HT1080 (cell line): ENCODE measurements around the gene STK24. TPM values are rescaled to one million over a fixed set of nuclear protein-coding genes. Genes with fewer than 3 reads are reported as not detected.

Experiments used
- DNase-seq: peaks from one replicate; pipeline ENCODE4 v3.0.0-alpha.2; 2015; ENCODE audit warnings: low read depth
- total RNA-seq: library from RNA; depleted of rRNA; stranded (reverse); fragments of >200 nt; shearing (Covaris generic); gene quantifications from 2 replicates; pipeline ENCODE4 v1.2.3, GENCODE V29; 2014

The STK24 gene
- total RNA-seq, 1 experiment from 2014 or later: 81.7 TPM

DNA sequence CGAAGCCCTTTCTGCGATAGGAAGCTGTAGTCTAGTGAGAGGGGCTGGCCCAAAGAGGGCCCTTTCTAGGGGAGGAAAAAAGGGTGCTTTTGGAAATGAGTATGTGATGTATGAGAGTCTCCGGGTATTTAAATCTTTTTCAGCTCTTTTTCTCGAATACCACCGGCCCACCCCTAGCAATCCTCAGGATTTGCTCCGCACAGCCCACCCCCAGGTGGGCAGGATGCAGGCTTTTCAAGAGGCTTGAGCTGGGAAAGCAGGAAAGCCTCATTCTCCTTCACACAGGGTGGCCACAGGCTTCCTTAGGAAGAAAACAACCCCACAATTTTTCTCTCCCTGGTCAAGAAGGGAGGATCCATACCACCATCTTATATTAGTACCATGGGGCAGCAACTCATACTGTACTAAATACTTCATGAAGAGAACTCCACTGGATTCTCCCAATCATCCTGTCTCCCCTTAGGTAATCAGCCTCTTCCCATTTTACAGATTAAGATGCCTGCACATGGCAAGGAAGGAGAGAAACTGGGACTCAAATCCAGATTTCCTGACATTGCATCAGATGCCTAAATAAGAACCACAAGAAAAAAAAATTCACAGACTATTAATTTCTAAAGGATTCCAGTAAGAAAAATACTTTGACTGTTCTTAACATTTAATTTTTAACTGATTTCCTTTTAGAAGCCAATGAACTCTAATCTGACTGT, 84.4 kb downstream of the STK24 start:
- DNase-seq: no peak

DNA sequence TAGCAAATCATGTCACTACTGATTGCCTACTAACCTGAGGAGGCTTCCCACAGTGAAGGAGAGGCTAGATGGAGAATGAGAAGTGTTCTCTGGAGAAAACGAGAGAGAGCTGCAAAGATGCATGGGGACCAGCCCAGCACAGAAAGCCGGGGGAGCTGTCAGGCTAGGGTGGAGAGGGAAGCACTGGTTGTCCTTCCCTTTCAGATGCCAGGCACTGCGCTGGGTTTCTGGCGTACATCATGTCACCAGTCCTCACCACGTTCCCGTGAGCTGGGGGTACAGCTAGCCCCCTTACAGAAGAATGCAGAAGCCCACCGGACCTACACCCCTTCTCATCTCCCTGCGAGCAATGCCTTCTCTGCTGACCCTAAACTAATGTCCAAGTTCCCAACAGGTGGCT, 86.0 kb downstream of the STK24 start:
- DNase-seq: no peak

DNA sequence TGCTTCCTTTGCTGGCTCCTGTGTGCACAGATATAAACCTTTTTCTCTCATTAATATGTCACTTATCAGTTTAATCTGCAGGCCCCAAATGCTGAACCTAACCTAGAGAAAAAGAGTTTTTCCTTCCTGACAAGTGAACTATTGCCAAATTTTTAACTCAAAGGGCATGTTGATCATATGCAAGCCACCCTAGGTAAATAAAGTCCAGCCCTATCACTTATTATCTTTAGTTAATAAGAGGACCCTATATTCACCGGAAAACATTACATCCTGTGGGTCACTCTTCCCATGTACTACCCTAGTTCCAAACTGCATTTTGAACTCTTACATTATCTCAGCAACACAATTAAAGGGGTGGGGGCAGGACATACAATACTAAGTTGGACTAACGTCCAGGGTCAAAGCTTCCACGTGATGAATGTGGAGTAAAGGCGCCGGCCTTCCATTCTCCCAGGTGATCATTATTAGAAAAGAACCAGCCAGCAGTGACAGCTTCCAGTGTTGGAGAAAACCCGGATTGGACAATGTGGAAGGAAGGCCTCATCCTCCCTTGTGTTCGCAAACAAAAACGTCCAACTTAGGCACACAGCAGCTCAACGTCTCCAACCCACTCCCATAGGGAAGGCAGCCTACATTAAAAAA, 86.6 kb downstream of the STK24 start:
- DNase-seq: no peak

DNA sequence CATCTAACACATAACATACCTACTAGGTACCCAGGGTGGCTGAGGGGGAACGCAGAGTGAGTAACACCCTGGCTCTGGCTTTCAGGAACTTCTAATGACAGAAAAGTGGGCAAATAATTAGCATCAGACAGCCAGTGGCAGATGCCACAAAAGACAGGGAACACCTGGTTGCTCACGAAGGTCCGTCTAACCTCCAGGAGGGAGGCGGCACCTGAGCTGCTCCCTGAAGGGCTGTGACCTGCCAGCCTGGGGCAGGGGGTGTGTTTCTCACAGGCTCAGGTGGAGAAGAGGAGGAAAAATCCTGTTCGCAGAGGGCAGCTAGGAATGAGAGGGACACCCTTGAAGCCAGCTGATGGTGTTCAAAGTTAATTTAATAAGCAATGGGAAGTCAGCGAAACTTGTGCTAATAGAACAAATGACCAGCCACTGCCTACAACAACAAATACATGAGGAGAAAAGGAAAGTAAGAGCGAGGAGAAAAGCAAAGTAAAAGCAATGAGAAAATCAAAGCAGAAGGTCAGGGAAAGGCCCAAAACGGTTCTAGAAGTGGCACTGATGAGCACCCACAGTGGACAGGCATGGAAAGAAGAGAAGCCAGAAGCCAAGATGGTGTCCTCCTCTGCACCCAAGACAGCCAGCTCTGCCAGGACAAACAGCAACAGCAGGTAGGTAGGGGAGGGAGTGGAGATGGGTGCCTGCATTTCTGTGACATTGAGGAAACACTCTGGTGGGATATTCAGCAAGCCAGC, 87.3 kb downstream of the STK24 start:
- no peak for DNase-seq

DNA sequence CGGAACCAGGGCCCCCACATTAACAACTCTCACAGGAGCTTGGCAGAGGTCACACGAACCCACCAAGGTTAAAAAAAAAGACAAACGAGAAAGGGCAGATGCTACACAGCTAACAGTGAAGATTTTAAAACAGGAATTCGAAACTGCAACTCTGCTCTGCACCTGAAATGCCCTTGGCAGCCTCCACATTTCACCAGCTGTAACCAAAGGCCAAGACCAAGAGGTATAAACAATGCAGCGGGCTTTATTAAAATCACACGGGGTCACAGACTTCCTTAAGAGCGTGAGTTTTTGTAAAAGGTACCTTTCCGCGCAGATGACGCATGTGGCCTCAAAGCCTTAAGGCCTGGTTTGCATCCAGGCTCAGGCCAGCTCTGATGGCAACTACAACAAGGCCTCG, 88.2 kb downstream of the STK24 start:
- DNase-seq: no peak

DNA sequence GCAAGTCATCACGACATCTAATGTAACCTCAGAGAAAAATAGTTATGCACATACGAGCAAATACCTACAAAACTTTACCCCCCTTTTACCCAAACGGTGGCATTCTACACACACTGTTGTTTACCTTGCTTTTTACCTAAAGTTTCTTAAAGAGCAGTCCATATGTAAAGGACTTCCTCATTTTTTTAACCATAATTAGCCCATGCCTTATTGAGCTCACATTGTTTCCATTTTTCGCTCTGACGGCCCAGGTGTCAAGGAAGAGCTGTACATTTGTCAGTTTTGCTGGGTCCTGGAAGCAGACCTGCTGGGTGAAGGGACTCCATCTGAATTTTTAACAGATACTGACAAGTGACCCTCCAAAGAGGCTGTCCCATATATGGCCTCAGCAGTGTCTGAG, 89.4 kb downstream of the STK24 start:
- no peak for DNase-seq

DNA sequence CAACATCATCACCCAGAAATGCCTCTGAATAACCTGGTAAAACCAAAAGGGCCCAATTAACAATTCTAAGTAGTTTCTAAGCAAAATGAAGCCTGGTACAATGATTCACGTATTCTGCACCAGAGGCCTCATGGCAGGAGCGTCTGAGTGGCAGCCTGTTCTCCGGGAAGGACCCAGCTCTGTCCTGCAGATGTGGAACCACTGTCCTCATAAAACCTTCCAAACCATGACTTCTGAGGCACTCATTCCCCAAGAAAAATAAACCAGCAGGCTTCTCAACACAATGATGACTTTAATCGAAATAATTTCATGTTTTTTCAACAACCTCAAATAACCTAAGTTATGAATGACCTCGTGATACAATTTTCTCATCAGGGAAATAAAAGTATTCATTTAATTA, 89.9 kb downstream of the STK24 start:
- DNase-seq: no peak

DNA sequence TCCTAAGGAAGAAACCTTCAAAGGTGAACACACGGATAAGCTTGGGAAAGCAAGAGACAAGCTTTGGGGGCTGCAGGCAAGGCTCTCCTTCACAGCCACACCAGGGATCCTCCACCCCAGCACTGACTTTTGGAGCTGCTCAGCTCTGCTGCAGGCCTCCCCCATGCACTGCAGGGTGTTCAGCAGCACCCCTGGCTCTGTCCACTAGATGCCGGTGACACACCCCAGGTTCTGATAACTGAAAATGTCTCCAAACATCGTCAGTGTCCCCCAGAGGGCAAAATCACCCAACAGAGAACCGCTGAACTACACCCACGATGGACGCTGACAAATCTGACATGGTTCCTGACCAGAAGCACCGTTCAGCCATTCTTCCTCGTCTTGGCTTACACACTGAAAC, 90.5 kb downstream of the STK24 start:
- DNase-seq: no peak

DNA sequence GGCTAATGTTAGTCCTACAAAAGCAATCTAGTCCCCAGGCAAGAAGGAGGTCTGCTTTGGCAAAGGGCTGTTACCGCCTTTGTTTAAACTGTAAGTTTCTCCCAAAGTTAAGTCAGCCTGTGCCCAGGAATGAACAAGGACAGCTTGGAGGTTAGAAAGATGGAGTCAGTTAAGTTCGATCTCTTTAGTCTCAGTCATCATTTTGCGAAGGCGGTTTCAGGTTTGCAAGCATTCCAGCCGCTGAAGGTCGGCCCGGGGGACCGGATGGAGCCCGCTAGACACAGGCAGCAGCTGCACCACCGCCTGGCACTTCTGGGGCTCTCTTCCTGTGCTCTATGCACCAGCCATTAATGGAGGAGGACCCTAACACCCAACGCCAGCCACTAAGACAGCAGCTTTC, 91.3 kb downstream of the STK24 start:
- DNase-seq: no peak

DNA sequence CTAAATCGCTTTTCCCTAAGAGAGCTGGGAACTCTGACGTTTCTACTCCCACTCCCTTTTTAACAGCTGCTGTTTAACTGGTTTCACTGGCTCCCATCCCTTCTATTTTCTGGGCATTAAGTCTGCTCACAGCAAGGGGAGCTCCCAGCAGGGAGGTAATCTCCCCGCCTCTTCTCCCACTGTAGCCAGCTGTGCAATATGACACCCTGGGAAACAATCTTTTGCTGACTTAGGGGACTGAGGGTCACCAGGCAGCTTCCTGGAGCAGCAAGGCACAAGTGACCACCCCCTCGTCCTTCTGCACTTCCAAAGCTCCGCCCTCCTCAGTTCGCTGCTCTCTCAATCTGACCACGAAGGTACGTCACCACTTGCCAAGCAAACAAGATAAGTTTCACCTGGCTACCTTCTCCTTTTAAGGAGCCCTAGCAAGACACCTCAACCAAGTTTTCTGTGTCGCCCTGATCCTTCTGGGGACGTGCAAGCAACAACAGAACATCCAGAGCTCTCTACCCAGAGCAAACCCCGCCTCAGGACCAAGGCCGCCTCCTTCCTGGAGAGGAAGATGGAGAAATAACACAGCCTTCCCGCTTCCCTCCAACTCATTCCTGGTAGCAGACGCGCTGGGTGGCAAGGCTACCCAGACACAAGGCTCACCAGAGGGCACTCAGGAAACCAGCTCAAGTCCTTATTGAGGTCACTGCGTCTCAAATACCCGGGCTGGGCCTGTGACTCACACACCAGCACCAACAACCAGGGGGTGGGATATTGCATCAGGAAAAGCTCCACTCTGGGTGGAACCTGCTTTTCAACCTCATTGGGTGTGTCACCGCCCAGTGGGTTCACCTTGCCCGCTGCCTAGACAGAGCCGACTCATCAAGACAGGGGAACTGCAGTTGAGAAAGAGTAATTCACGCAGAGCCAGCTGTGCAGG, 92.4 kb downstream of the STK24 start:
- DNase-seq: peak; percentile 100

DNA sequence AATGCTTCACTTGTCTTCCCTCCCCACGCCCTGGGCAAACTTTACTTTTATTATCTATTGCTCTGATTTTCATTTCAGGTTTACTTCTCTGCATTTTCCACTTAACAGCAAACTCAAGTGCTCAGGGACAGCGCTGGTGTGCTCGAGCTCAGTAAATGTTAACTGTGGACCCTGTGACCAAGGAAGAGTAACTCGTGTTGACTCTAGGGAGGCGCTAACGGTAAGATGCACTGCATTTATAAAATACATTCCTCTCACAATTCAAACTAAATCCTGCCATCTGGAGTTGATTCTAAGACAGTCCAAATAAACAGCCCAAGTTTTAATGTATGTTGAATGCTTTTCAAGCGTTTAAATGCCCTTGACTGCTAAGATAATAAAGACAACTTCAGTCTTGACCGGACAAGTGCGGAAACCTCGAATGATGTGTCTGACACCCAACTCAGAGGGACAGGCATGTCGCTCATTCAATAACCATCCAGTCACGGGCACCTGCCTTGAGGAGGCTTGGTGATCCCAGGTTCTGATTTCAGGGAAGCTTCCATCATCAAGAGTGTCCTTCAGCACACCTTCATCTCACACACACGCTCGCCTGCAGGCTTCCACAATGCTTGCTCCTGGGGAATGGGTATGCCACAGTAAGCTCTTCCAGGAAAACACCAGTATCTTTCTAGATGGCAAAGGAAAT, 93.2 kb downstream of the STK24 start:
- DNase-seq: no peak

DNA sequence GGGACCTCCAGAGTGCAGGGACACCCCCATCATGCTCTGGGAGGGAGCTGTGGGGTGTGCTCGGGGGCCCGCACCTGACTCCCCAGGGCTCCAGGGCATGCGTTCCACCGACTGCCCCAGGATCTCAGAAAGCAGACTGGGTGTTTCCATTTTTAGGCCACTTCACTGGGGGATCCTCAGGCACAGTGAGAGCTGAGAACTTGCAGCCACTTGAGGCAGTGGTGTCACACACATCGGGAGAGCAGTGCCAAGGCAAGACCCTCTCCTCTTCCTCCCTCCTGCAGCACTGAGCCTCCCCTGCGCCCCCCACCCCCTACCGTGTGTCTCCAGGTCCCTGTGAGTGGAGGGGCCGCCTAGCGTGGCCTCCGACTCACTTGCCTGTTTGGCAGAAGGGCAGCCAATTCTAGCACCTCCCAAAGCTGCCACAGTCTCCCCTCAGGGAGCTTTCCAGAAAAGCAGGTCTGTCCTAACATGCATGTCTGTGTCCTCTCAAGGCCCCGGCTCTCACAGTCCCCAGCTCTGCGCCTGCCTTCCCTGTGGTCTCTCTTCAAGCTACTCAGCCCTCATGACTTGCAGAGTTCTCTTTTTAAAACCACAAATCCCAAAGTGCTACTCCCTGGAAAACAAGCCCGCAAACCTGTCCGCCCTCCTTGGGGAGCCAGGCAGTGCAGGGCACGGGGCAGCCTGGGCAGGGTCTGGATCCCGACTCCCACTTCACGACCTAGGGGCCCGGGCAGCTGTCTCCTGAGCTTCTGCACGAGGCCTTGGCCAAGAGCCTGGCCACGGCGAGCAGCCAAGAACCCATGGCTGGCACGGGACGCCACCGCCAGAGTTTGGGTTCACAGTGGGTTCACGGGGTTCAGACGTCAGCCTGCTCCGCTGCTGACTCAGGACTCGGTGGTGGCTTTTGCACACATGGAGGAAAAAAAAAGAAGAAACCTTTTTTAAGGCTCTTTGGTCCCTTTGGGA, 94.1 kb downstream of the STK24 start:
- peak; percentile 31 for DNase-seq

DNA sequence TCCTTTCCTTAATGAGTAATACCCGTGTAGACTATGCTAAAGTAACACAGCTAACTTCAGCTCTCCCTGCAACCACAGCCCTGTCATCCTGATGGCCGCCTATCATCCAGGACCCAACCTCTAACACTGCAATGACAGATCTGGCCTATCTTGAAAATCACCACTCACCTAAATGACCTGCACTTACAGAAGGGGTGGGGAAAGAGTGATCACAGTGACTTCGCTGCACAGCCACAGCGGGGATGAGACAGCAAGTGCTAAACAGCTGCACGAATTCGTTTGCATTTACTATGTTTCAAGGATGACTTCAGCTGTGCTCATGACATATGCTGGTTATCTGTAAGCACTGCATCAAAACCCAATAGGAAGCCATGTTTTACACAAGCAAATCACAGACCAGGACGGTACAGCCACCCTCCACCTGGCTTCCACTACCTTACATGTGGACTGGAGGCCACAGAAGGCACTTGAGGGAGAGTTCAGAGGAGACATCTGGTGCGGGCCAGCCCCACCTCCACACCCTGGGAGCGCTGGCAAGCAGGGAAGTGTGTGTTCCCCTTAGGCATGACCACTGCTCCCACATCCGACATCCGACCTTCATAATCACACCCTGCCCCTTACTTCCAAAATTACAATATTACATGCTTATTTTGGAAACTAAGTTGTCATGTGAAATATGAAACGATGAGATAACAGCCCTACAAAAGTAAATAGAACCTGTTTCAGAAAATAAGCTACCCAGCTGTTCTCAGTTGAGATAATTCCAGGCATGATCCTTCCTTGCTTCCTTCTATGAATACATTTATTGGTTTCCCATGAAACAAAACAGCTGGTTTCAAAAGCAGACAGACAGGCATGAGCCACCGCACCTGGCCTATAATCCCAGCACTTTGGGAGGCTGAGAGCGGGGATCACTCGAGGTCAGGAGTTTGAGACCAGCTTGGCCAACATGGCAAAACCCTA, 95.7 kb downstream of the STK24 start:
- DNase-seq: no peak

DNA sequence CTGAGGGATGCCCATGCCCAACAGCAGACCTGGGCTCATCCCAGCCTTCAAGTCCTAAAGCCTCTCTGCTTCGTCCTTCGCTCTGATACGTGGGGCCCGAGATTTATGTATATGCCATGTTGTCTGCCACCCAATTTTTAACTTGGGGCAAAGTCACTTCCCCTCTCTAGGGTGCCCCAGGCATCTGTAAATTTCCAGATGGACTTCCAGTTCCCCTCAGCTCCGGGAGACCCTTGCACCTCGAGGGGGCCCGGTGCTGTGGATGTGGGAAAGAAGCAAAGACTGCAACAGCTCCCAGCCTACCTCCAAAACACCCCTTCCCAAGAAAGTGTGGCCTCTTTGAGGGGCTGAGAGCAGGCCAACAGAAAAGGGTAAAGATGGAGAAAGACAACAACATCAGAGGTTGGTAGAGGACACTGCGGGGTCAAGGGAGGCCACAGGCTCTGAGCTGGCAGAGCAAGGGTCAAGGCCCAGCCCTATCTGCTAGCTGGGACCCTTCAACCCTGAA, 97.4 kb downstream of the STK24 start:
- DNase-seq: no peak

DNA sequence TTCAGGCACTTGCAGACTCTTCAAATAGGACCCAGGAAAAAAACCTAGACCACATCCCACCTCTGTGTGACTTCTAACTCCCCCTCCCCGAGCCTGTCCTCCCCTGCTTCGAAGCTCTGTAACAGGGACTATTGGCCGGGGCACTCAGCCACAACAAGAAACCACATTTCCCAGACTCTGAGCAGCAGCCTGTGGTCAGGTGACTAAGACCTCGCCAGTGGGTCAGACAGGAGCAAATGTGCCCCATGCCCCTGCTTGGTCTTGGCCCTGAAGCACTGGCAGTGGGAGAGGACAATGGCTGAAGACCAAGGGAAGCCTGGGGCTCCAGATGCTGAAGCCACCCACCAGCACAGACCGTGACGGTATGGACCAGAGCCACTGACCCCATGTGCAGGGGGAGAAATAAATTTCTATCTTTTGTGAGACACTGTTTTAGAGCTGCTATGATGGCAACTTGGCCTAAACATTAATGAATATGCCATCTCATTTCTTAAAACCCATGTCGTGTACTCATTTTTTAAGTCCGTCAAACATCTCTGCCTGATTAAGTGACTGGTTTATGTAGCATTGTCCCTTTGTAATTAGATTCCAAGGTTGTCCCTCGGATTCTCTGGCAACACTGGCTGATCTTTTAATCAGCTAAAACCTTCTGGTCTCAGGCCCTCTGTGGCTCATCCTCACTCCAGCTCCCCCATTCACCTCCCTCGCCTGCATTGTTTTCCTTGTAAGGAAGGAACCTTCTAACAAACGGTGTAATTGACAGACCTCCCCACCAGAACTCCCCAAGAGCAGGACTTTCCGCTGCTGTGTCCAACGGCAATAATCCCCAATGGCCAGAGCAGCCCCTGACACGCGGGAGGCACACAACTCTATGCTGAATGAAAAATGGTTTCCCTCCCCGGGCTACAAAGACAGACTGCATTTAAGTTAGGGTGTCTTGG, 98.4 kb downstream of the STK24 start:
- peak; percentile 70 for DNase-seq

DNA sequence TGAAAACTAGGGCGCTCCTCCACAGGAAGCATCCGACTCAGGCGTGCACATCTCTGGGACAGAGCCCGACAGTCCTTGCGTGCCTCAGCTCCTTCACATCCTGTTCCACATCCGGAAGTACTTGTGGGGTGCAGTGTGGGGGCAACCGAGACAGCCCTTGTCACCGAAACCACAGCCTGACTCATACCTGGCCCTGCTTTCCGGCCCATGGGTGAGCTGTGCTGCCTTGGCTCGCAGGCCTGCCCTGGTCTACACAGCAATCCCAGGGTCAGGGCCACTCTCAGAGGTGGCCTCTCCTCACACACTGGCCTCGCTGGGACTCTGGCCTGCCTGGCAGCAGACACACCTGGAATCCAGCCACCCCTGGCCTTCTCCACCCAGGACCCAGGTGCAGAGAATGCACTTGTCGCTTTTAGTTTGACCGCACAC, 100.4 kb downstream of the STK24 start:
- DNase-seq: peak; percentile 97

DNA sequence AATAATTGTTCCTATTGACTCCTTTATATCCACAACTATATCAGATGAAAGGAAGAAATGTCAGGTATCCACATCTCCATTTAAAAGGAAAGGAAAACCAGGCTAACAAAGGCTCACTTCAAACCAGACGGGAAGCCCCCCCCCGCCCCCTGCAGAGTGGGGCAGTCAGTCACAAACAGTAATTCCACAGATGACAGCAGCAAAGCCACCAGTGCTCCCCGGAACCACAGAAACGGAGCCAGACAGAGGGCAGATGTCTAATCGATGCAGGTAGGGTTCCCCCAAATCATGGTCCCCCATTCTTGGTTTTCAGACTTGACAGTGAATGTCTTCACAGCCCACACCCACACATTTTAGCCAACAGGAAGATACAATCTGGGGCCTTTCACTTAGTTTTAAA, 100.8 kb downstream of the STK24 start:
- peak; percentile 57 for DNase-seq
